HG03175 (cell line): ENCODE data around the gene SPTBN1.
A peak's percentile ranks its signal among the peaks of the same experiment; 100 is the strongest.

Experiments
- ATAC-seq: cut with Tn5 transposase; IDR thresholded peaks from one replicate; pipeline ENCODE4 v1.9.1; 2021; ENCODE audit warnings: mild to moderate bottlenecking, moderate library complexity; ENCODE audit not compliant: unreplicated experiment

The SPTBN1 gene

DNA sequence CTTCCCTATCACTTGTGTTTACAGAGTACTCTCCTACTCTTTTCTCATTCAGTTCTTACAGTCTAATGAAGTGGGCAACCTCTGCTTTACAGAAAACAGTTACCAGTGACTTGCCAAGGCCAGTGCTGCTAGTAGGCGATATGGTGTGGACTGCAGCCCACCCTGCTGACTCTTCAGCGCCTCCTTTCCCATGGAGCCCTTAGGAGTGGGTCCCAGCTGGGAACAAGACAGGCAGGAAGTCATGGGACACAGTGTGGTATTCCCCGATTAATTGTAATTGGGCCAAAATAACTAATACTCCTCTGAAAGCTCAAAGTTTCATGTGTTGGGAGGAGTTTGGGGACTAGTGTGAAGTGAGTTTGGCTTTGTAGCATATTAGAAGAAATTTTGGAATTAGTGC lies 147.2 kb downstream of the SPTBN1 start:
- ATAC-seq = no peak

DNA sequence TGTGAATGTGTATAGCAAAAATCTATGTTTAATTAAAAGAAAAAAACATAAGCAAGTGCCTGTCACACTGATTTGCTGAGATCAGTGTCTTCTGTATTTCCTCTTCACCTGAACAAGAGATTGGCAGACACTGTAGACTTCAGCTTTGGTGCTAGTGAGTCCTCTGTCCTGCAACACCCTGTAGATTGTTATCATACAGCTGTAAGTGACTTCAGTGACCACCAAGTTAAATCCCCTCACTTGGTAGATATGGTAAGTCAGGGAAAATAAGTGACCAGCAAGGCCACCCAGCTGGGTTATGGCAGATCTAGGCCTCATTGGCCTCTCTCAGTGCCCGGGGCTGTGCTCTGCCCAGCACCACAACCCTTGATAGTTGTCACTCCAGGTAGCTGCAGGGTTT lies 147.7 kb downstream of the SPTBN1 start:
- ATAC-seq = no peak

DNA sequence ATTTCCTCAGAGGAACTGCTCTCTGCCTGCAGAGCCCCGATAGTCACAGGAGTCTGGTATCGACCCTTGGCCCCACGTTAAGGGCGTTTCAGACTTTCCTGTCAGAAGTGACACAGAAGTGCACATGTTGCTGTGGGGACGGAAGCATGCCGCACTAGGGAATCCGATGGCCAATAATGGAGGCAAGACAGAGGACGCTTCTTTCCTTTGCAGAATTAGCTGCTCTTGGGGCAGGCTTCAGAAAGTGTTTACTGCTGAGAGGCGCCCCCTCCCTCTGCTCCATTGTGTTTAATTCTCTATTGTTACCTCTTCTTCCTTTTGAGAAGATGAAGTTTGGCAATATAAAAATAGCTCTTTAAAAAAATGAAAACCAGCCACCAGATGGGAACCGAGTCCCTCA lies 148.7 kb downstream of the SPTBN1 start:
- ATAC-seq = no peak

DNA sequence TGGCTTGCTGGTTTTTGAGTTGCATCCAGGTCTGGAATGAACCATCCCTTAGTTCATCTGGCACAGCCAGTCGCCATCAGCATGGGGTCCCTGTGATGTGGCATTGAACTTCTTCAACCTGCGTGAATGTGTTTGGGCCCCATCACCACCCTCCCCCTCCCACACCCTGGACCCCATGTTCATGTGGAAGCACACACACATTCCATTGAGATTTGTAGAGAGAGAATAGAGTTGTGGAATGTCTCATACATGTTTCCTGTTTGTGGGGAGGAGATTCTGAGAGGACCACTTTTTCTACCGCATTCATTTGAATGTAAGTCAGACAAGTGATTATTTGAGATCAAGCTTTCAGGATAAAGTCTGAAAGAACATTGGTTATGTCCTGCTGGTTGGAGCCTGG lies 149.7 kb downstream of the SPTBN1 start:
- ATAC-seq = no peak

DNA sequence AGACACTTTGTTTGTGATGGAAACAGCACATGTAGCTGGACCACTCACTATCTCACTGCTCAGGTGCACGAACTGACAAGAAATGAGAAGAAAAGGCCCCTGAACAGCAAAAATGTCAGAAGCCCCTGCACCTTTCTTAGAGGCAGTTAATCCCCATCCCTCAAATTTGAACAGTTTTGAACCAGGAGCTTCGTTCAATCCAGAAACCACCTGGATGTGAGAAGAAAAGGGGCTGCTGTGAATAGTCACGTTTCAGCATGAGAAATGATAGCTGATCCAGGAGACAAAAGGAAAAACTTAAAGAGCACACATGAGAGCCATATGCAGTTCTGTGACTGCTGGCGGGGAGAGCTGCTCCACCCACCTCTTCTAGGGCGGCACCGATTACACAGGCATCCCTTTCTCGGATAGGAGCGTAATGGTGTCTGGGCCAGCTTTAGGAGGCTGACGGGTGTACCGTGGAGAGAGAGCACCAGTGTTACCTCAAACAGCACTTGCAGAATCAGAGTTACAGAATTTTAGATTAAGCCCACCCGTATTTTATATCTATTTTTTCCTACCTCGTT lies 150.3 kb downstream of the SPTBN1 start:
- ATAC-seq = no peak

DNA sequence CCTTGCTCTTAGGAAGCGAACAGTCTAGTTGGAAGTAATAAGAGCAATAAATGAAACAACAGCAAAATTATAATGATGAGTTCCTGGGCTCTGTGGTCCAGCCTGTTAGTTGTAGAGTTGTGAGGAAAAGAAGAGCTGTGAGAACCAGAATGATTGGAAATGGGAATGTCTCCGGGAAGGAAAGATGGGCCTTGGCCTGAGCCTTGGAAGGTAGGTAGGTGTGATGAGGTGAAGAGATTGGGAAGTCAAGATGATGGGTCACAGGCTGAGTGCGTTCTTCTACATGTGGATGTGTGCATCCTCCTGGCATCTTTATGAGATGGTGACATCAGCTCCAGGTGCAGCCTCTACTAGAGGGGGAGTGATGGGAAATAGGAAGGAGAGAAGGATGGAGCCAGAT lies 152.1 kb downstream of the SPTBN1 start:
- ATAC-seq = no peak

DNA sequence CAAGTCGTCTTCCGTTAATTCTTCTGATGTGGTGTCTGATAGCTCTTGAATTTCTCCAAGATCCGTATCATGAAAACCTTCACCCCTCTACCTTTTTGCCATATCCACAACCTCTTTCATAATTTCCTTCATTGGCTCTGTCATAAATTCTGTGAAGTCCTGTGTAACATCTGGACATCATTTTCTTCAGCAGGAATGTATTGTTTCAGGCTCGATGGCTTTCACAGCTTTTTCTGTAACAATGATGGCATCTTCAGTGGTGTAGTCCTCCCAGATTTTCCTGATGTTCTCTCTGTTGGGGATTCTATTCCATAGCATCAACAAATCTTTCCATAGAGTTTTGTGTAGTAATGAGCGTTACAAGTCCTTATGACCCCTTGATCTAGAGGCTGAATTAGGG lies 153.1 kb downstream of the SPTBN1 start:
- ATAC-seq = no peak

DNA sequence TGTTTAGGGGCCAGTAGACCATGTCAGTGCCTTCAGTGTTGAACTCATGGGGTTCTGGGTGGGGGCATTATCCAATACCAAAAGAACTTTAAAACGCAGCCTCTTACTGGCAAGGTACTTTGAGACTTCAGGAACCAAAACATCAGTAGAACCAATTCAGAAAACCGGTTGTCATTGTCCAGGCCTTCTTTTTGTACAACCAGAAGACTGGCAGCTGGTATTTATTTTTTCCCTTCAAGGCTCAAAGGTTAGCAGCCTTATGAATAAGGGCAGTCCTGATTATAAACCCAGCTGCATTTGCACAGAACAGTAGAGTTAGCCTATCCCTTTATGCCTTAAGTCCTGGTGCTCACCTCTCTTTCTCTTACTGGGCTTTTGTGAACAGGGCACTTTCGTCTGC lies 153.5 kb downstream of the SPTBN1 start:
- ATAC-seq = no peak

DNA sequence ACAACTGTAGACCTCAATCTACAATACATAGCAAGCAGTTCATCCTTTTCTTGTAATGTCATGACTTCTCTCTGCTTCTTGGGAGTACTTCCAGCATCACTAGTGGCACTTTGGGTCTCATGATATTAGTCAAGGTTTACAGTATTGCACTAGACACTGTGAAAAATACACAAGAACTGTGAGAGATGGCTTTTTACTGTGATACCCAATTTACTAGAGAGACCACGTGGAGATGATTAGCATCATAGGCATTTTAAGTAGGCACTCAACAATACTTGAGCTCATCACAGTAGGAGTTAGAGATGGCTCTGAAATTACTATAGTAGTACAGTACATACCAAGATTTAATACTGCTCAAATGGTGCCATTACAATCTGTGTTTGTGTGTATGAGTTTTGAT lies 154.6 kb downstream of the SPTBN1 start:
- ATAC-seq = no peak

DNA sequence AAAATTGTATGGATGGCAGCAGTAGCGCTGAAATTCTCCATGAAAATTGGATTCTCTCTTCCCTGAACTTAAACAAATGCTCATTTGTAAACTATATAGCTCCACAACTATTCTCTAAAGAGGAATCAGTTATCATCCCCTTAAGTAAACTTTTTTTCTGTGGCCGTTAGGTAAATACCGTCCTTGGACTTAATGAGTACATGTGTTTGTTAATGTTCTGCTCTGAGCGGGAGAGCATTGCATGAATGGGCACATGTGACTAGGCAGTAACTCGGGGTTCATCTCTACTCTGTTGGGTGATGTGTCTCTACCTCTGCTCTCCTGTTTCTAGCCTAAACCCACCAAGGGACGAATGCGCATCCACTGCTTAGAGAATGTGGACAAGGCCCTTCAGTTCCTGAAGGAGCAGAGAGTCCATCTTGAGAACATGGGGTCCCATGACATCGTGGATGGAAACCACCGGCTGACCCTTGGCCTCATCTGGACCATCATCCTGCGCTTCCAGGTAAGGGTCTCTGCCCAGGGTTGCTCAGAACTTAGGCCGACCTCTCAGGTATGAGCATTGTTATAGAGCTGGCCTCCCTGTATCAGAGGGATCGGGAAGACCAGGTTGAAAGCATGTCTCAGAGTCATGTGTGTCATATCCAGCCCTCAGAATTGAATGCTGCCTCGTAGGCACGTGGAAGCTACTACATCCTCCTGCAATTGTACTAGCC lies 155.9 kb downstream of the SPTBN1 start:
- ATAC-seq = no peak

DNA sequence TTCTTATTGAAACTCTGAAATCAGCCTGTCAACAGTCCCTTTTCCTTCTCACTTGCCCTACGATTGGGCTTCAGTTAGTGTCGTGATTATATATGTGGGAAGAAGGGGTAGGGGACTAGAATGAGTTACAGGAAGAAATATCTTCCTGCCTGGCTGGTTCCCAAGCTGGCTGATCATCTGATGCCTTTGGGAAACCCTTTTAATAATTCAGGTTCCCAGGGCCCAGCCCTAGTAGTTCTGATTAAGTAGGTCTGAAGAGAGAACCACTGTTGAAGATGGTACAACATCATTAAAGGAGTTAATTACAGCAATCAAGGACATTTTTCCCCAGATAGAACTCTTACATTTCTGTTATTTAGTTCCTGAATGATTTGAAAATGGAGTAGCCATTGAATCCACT lies 157.3 kb downstream of the SPTBN1 start:
- no peak for ATAC-seq

DNA sequence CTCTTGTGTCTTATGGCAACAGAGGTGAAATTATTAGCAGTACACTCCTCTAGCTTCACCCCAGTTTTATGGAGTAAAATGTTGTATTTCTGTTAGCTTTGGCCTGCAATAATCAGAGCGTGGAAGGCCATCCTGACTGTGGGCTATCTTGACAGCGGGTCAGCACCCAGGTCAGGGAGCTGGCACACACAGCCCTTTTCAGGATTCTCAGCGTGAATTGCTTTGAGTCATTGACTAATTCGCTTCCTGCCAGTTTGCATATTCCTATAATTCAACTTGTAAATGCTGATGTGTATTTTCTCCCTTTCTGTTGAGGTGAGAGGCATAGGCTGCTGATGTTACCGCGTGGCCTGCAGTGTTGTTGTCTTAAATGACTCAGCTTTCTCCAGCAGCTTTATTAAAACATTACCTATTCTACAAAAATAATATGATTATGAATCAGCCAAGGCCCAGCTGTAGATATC lies 157.7 kb downstream of the SPTBN1 start:
- peak; percentile 80 for ATAC-seq

DNA sequence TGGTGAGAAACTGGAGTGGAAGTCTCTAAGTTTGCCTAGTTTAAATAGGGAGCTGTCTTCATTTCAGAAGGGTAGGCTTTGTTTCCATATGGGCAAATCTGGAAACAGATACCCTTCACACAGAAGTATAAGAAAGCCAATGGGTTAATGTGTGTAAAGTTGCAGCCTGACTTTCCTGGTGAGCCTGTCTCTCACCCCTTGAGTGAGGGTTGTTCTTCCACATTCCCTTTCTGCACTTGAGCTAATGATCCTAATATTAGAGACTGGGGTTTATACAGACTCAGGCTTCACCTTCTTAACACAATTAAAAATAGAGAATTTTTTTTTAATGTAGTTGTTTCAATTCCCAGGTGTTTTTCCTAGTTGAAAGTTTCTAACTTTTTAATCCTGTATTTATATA lies 158.7 kb downstream of the SPTBN1 start:
- no peak for ATAC-seq

DNA sequence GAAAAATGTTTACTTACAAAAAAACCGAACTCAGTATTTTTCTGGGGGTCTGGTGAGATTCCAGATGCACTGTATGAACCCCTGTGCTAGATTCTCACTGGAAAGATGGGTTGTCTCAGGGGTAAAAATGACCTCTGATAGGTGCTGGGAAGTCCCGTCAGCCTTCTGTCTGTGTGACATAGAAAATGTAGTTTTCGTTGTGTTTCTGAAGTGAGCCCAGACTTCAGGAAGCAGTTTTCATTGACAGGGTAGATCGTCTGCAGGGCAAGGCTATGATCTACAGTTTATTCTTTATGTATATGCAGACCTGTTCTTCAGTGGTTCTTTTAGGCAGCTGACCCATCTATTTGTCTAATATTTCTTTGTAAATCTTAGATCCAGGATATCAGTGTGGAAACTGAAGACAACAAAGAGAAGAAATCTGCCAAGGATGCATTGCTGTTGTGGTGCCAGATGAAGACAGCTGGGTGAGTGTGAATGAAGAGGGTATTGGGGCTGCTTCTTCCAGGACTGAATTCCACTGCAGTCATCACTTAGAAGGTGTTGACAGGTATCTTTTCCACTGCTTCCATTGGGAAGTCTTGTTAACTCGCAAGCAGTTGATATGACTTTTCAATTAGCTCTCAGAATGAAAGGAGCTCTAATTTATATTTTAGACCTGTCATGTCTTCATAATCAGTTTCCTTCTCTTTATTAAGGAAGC lies 159.9 kb downstream of the SPTBN1 start:
- ATAC-seq = no peak

DNA sequence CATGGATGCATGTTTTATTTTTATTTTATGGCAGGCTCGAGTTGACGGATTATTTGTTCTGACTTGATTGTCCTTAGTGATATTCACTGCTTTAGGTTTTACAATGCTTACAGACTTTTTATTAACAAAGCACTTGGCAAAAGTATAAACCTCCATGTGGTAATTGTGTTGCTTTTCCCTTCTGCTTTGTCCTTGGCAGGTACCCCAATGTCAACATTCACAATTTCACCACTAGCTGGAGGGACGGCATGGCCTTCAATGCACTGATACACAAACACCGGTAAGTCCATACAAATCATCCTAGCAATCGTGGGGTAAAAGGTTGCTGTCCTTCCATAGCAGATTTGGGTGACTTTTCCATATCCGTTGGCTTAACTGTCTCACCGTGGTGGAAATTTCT lies 161.3 kb downstream of the SPTBN1 start:
- ATAC-seq = no peak

DNA sequence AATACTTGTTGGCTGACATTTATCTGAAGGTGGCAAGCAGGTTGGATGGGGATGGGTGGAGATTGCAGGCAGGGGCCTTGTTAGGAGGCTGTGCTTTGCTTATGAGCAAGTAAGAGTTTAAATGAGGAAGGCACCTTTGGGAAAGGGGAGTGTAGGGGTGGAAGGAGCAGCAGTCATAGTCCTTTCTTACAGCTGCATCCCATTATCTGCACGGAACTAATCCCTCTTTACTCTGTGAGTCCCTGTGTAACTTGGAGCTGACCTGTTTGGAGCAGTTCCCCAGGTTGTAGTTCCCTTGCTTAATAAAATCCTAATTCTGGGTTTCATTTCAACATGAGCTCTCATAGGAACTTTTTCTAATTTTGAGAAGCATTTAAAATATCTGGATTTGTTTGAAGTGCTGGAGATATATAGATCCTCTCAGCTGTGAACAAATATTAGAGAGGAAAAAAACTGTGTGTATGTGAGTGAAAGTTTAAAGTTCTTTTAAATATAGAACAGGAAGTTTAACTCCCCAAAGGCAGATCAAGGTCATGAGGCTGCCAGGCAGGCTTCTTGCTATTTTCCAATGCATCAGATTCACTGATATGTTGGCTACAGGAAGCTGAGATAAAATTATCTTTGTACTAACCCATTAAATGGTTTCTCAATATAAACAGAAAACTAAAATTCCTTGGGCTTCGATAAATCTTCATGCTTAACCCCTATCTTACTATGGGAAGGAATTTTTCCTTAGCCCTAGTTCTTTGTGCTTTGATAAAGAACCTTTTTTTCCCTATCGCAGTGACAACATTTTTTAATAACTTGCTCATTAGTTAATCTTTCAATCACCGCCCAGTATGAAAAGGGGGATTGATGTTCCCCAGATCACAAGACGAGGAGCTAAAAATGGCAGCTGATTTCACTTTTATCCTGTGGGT lies 162.8 kb downstream of the SPTBN1 start:
- no peak for ATAC-seq

DNA sequence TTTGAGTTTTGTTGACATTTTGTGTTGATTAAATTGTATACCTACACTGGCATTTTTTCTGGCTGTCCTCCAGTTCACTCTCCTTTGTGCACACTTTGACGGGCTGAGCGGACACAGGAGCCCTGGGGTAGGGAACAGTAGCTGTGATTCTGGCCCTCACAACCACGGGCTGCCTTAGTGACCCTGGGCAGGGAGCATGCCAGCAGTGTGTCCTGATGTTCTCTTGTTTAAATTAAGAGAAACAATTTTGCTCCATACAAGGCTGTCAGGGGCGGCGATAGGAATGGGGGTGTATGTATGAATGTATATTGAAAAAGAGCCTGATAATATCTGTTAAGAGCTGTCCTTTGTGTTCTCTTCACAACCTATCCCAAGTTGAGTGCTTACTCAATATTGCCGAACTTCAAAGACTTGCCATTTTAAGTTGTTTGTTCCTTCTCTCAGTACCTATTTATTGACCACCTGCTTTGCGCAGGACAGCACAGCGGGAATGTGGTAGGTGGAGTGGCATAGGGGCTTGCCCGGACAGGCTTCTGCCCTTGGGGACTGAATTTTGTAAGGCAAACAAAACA lies 163.6 kb downstream of the SPTBN1 start:
- no peak for ATAC-seq

DNA sequence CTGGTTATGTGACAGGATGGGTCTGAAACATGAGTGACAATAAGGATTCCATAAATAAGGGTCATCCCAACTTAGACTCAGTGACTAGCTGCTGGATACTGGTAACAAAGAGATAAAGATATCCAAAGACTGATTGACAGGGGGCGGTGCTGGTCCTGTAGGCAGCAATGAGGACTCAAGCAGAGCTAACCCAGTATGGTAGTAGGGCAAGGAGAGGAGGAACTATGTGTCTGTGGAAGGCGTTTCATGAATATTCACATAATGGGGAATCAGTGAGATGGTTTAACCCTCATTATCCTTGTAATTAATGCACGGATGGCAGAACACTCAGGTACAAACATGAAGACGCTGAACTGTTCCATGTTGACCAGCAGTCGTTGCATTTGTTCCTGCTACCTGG lies 164.8 kb downstream of the SPTBN1 start:
- no peak for ATAC-seq

DNA sequence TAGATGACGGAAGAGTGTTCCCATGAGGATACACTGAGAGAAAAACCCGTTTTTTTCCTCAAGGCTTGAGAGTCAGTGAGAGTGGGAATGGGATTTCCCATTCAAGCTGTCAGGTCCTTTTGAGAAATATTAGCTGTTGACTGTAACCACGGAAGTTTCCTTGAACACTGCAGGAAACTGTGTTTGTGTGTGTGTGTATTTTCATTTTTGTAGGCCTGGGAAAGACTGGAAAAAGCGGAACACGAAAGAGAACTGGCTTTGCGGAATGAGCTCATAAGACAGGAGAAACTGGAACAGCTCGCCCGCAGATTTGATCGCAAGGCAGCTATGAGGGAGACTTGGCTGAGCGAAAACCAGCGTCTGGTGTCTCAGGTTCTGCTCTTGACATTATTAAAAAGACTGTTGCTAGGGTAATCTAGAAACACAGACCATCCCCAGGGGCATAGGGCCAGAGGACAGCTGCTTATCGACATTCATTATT lies 168.5 kb downstream of the SPTBN1 start:
- ATAC-seq = no peak

DNA sequence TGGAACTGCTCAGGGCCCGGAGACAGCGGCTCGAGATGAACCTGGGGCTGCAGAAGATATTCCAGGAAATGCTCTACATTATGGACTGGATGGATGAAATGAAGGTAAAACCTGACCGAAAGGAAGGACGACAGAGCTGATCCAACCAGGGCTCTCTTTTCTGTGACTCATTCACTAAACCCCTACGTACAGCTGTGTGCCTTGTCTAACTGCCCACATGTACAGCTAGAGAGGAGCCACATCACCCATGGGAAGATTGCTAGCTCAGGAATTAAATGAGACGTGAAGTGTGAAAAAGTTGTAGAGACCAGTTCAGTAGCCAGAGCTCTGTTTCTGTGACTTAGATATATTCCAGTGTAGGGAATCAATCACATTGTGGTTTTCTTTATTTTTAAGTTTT lies 170.0 kb downstream of the SPTBN1 start:
- no peak for ATAC-seq

DNA sequence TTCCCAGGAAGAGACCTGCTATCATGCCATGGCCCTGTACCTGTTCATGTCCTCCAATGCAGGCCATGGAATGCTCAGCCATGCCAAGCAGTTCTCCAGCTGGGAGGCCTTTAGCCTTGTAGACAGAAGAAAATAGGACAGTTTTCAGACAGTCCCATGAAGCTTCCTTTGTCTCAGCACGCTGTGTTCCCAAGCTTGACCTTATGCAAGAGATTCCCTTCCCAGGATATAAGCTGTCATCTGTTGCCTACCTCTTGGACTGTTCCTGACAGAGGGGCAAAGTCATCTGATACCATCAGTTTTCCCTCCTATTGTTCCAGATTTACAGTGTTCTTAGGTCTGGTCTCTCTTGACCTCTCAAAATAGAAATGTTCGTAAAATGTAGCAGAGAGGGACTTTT lies 170.8 kb downstream of the SPTBN1 start:
- ATAC-seq = no peak
